B cell (primary cell): ENCODE data around the gene CIZ1. TPM values are rescaled to one million over a fixed set of nuclear protein-coding genes. Genes with fewer than 3 reads are reported as not detected.

Experiments used
- ATAC-seq: fragments of 200-7000 bp; cut with Tn5 transposase; one replicate; pipeline ENCODE4 v1.10.0; 2021; ENCODE audit warnings: low read depth, mild to moderate bottlenecking, moderate number of reproducible peaks, moderate library complexity
- CTCF ChIA-PET: fragments of 350-600 bp; sonication (Branson Sonifier 250); formaldehyde crosslinking; loops from one replicate; lab custom pipeline; 2021; ENCODE audit warnings: antibody characterized with exemption, inconsistent platforms; lab: Charles Lee
- POLR2A ChIA-PET: fragments of 350-600 bp; sonication (Branson Sonifier 250); formaldehyde crosslinking; loops from one replicate; lab custom pipeline; 2021; ENCODE audit warnings: antibody characterized with exemption; lab: Charles Lee
- DNase-seq: peaks from one replicate; pipeline ENCODE4 v3.0.0; 2013
- H2AFZ ChIP-seq: 2 replicates; pipeline ENCODE4 v1.6.1; 2012; ENCODE audit warnings: mild to moderate bottlenecking, low read depth, low read length; ENCODE audit not compliant: insufficient read depth, poor library complexity, severe bottlenecking
- H3K27ac ChIP-seq, 2 donors: 1 replicate in 1 of 2; 2 replicates in 1 of 2; pipeline ENCODE4 v1.5.1; 2012 to 2013; ENCODE audit warnings: low read length in 2 of 2, mild to moderate bottlenecking in 2 of 2, moderate library complexity in 1 of 2
- H3K27me3 ChIP-seq, 4 experiments: fragments of 200-600 bp in 1 of 4; sonication (generic) in 1 of 4; replicated peaks in 1 of 4; 1 replicate in 2 of 4; 2 replicates in 2 of 4; pipeline versions ENCODE4 v1.6.1 to v1.7.0; 2013 to 2016; ENCODE audit warnings: low read length in 3 of 4, mild to moderate bottlenecking in 2 of 4, mixed read lengths in 1 of 4, moderate library complexity in 1 of 4; ENCODE audit not compliant: insufficient read depth in 4 of 4, control insufficient read depth in 3 of 4; ENCODE audit errors: control extremely low read depth in 1 of 4
- H3K36me3 ChIP-seq, 2 experiments: replicated peaks in 1 of 2; 1 replicate in 1 of 2; 2 replicates in 1 of 2; pipeline versions ENCODE4 v1.6.1 to v1.7.1; 2013; ENCODE audit warnings: low read length in 1 of 2; ENCODE audit not compliant: insufficient read depth in 2 of 2, control insufficient read depth in 1 of 2; ENCODE audit errors: control extremely low read depth in 1 of 2, extremely low read depth in 1 of 2
- H3K4me1 ChIP-seq, 2 donors: fragments of 200-600 bp in 1 of 2; sonication (generic) in 1 of 2; 1 replicate in 1 of 2; 2 replicates in 1 of 2; pipeline versions ENCODE4 v1.5.1 to v1.6.1; 2013 to 2017; ENCODE audit warnings: low read length in 2 of 2; ENCODE audit not compliant: control insufficient read depth in 2 of 2, insufficient read depth in 2 of 2
- H3K4me2 ChIP-seq: replicated peaks from 2 replicates; pipeline ENCODE3; 2012; ENCODE audit warnings: mild to moderate bottlenecking, low read depth, low read length; ENCODE audit not compliant: poor library complexity, severe bottlenecking
- H3K4me3 ChIP-seq, 5 experiments: fragments of 200-600 bp in 1 of 5; sonication (generic) in 1 of 5; 1 replicate in 3 of 5; 2 replicates in 2 of 5; pipeline versions ENCODE4 v1.5.1 to v1.7.0; 2011 to 2016; ENCODE audit warnings: low read length in 4 of 5, mild to moderate bottlenecking in 4 of 5, low read depth in 2 of 5, control low read depth in 1 of 5, moderate library complexity in 1 of 5; ENCODE audit not compliant: insufficient read depth in 1 of 5; ENCODE audit errors: control extremely low read depth in 1 of 5, extremely low read depth in 1 of 5
- H3K79me2 ChIP-seq: fragments of 200-600 bp; sonication (generic); one replicate; pipeline ENCODE4 v1.6.0; 2016; ENCODE audit warnings: low read length; ENCODE audit not compliant: control insufficient read depth, insufficient read depth
- H3K9ac ChIP-seq: fragments of 200-600 bp; sonication (generic); 2 replicates; pipeline ENCODE4 v1.6.1; 2017; ENCODE audit warnings: mild to moderate bottlenecking, low read length, moderate library complexity
- H3K9me3 ChIP-seq, 3 donors: one replicate each; pipeline versions ENCODE4 v1.6.1 to v1.7.1; 2013; ENCODE audit warnings: low read length in 2 of 3; ENCODE audit not compliant: control insufficient read depth in 2 of 3, insufficient read depth in 1 of 3; ENCODE audit errors: control extremely low read depth in 1 of 3
- H4K20me1 ChIP-seq: 2 replicates; pipeline ENCODE4 v1.6.0; 2012; ENCODE audit warnings: mild to moderate bottlenecking, low read length; ENCODE audit not compliant: insufficient read depth, control insufficient read depth, poor library complexity, severe bottlenecking
- H3K27ac Mint-ChIP-seq: one replicate; pipeline ENCODE4 v1.8.0; 2021; ENCODE audit warnings: mixed read lengths
- H3K27me3 Mint-ChIP-seq: one replicate; pipeline ENCODE4 v1.8.0; 2021; ENCODE audit warnings: mixed read lengths
- H3K4me1 Mint-ChIP-seq: one replicate; pipeline ENCODE4 v1.8.0; 2021; ENCODE audit warnings: mixed read lengths
- H3K4me3 Mint-ChIP-seq: one replicate; pipeline ENCODE4 v1.8.0; 2021; ENCODE audit warnings: mixed read lengths
- H3K9me3 Mint-ChIP-seq: one replicate; pipeline ENCODE4 v1.8.0; 2022; ENCODE audit warnings: mixed read lengths; ENCODE audit not compliant: insufficient read depth
- EZH2 ChIP-seq: IDR thresholded peaks from 2 replicates; pipeline ENCODE4 v1.6.1; 2012; ENCODE audit warnings: borderline replicate concordance, low read depth, mild to moderate bottlenecking, moderate library complexity, low read length; ENCODE audit not compliant: insufficient read depth, poor library complexity, severe bottlenecking
- WGBS: methylation state at CpG from one replicate; pipeline ENCODE4 v1.1.5; 2013; ENCODE audit warnings: missing lambda C conversion rate; ENCODE audit not compliant: insufficient coverage; 5-methylcytosine and 5-hydroxymethylcytosine counted together
- intact Hi-C: fragments of 100-400 bp; cut with micrococcal nuclease; formaldehyde crosslinking; loops from one replicate; pipeline ENCODE4 v1.10.0; 2022
- polyA plus RNA-seq: library from polyadenylated mRNA; depleted of rRNA; stranded (reverse); fragments of >200 nt; gene quantifications from 2 replicates; pipeline ENCODE4 v1.2.3, GENCODE V29; 2012
- total RNA-seq, 2 donors: library from RNA; stranded (reverse); fragments of 120-200 nt in 1 of 2; gene quantifications; 1 replicate in 1 of 2; 2 replicates in 1 of 2; pipeline versions ENCODE4 v1.2.3 to v1.2.4, GENCODE V29; 2013 to 2022
- TF ChIP-seq, protein P1 (sequence below): fragments of 200-600 bp; IDR thresholded peaks from one replicate; pipeline ENCODE4 v1.8.0; 2022; ENCODE audit warnings: antibody characterized with exemption, mild to moderate bottlenecking

Gene CIZ1
- total and polyA plus RNA-seq, 2 donors (not counting 1 experiment from before 2014, with no cell fraction given) = 79.9 to 160 TPM

- H4K20me1 ChIP-seq = no peaks in the 10 kb centered on the region
- H3K27ac ChIP-seq = peak overlapping the region in 1 of 2 donors; percentile 57
- ChIA-PET POLR2A (interaction anchor here (0.7 to 1.0 kb wide), 3 partner anchors 57 to 237 kb away, joined by 3 to 4 read pairs (median 4); partner anchors contain the start of genes GOLGA2 and SWI5), CTCF (interaction anchor here (0.9 kb wide), 1 partner anchor 8 kb away, joined by 3 read pairs; no protein-coding TSS in a partner anchor)
- H3K9ac ChIP-seq = peak overlapping the region; percentile 49
- intact Hi-C loops = loop anchor here (2.0 to 10.0 kb wide), 3 partner anchors 130 to 362 kb away; partner anchors contain the start of genes CERCAM, COQ4, SPTAN1 and TRUB2
- H3K4me2 ChIP-seq = peak overlapping the region; percentile 77
- ATAC-seq (peak; percentile 61), DNase-seq (peak; percentile 39)
- TF ChIP-seq, protein P1, sequence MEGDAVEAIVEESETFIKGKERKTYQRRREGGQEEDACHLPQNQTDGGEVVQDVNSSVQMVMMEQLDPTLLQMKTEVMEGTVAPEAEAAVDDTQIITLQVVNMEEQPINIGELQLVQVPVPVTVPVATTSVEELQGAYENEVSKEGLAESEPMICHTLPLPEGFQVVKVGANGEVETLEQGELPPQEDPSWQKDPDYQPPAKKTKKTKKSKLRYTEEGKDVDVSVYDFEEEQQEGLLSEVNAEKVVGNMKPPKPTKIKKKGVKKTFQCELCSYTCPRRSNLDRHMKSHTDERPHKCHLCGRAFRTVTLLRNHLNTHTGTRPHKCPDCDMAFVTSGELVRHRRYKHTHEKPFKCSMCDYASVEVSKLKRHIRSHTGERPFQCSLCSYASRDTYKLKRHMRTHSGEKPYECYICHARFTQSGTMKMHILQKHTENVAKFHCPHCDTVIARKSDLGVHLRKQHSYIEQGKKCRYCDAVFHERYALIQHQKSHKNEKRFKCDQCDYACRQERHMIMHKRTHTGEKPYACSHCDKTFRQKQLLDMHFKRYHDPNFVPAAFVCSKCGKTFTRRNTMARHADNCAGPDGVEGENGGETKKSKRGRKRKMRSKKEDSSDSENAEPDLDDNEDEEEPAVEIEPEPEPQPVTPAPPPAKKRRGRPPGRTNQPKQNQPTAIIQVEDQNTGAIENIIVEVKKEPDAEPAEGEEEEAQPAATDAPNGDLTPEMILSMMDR = peak; percentile 43
- no peak for TF ChIP-seq EZH2
- H3K4me1 ChIP-seq = peaks cover 12 to 24% of the 10 kb centered on the region in 2 donors
- Mint-ChIP-seq H3K4me3 (peak overlapping the region; percentile 86), H3K9me3 (no peaks in the 10 kb centered on the region), H3K27me3 (no peaks in the 10 kb centered on the region), H3K4me1 (peaks cover 26% of the 10 kb centered on the region), H3K27ac (peak overlapping the region; percentile 84)
- H3K4me3 ChIP-seq = peak overlapping the region in 3 of 5 experiments; percentile 61 to 82 (median 72)
- peak overlapping the region; percentile 88 for H2AFZ ChIP-seq
- no peaks in the 10 kb centered on the region for H3K27me3 ChIP-seq
- peaks cover 32% of the 10 kb centered on the region for H3K79me2 ChIP-seq
- H3K36me3 ChIP-seq = peaks cover 0 to 17% of the 10 kb centered on the region in 2 experiments
- no peaks in the 10 kb centered on the region for H3K9me3 ChIP-seq
- 39% methylated on average over 54 of the region's 56 CpGs for WGBS
Measured at GRCh38 chr9:128192601-128193371, 1.4 kb upstream of the CIZ1 start.
